ENCODE results near the gene KRT81. TPM values are rescaled to one million over a fixed set of nuclear protein-coding genes. Genes with fewer than 3 reads are reported as not detected.

KRT81 gene
- total and polyA plus RNA-seq, 2 of the 4 experiments (the other 2 are of a cell fraction), result under 0.01 to 0.05 TPM

DNA sequence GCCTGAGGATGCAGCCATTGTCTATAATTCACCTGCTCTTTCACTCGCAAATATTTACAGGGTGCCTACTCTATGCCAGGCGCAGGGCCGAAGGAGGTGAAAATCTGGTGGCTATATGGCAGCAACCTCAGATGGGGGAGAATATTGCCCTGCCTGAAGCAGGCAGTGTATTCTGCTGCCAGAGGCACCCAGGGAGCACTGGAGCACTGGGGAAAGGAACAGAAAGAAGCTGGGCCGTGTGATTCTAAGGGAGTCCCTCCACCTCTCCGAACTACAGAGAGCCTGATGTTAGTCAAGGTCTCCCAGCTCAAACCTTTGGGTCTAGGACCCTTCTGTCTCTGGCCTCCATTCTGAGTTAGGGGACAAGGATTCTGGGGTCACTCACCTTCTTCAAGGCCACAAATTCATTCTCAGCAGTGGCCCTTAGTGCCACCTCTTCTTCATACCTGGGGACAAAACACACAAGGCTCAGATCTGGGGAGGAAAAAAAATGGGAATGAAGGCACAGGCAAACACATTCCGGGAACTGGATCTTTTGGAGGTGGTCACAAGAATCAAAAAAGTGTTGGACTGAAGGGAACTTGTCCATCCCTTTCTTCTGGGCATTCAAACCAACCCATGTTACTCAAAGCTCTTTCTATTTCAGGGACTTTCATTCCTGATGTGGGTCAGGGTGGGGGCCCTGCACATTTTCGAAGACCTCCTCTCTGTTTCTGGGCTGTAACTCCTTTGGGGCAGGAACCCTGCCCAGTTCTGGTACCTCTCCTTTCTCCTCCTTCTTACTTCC is 36.2 kb downstream of the KRT81 start:
- Histone ChIP-seq H2BK120ac (ENCODE audit: low read depth, low read length) (no peak overlapping the region), H3K23ac (ENCODE audit: low read depth, low read length) (no peak overlapping the region), H4K5ac (ENCODE audit: low read depth, low read length) (no peak overlapping the region), H4K20me1 (ENCODE audit: insufficient read depth, low read length) (no peaks in the 10 kb centered on the region), H3K4me3 (ENCODE audit: insufficient read depth, low read depth, low read length) (no peak overlapping the region), H3K4ac (ENCODE audit: low read depth, low read length) (no peak overlapping the region; the same call in 1 of the 2 replicates), H3K27me3 (ENCODE audit: control insufficient read depth, insufficient read depth, low read length) (peaks cover 33% of the 10 kb centered on the region), H3K79me1 (ENCODE audit: low read depth in 1 of 2, low read length in 2 of 2) (no peaks in the 10 kb centered on the region), H2BK20ac (ENCODE audit: low read depth, low read length) (no peak overlapping the region), H3K27ac (ENCODE audit: insufficient read depth, low read length) (no peak overlapping the region), H3K4me1 (ENCODE audit: control insufficient read depth, insufficient read depth, low read length) (peaks cover 2% of the 10 kb centered on the region; the same call in 1 of the 2 replicates), H2AK5ac (ENCODE audit: low read depth, low read length) (no peak overlapping the region), H2BK15ac (ENCODE audit: low read depth, low read length) (no peak overlapping the region), H2AFZ (replicated peaks; ENCODE audit: low read length, poor library complexity) (no peak overlapping the region), H3K9me1 (ENCODE audit: insufficient read depth, low read length) (0 out of 2 replicates have a peak, but pooled peaks cover 4% of the 10 kb centered on the region), H3K14ac (replicated peaks; ENCODE audit: low read depth, low read length) (no peak overlapping the region), H3K18ac (ENCODE audit: low read depth, low read length) (no peak overlapping the region), H2BK5ac (ENCODE audit: low read depth, low read length, poor library complexity, severe bottlenecking) (no peak overlapping the region), H4K91ac (ENCODE audit: insufficient read depth, low read depth, low read length) (no peak overlapping the region), H3K56ac (ENCODE audit: extremely low read depth, insufficient read depth, low read length) (no peak overlapping the region), H2AK9ac (replicated peaks; ENCODE audit: low read depth, low read length, poor library complexity) (no peak overlapping the region), H3K4me2 (ENCODE audit: low read depth, low read length) (no peak overlapping the region), H3K36me3 (ENCODE audit: control insufficient read depth, insufficient read depth, low read length) (no peaks in the 10 kb centered on the region), H4K8ac (ENCODE audit: low read depth in 2 of 2, low read length in 2 of 2) (no peak overlapping the region), H3K9me3 (ENCODE audit: control insufficient read depth, insufficient read depth, low read length) (no peaks in the 10 kb centered on the region), H3K9ac (ENCODE audit: low read depth, low read length) (no peak overlapping the region)
- BruUV-seq (replicated peaks), result no TSS peak
- CTCF ChIA-PET, result no interaction called here
- POLR2A ChIA-PET (ENCODE audit: unreplicated experiment), result no interaction called here
- intact Hi-C loops (cut with micrococcal nuclease) (no loop called here), dilution Hi-C loops (cut with HindIII; ENCODE audit: low sequenced_read_pairs, unreplicated experiment) (no loop called here), in situ Hi-C loops (cut with MboI; ENCODE audit: low sequenced_read_pairs) (no loop called here)
- no peak for ATAC-seq (ENCODE audit: low read depth)
- no peak for DNase-seq
- TF ChIP-seq CHD1 (IDR thresholded peaks at IDR 0.05; ENCODE audit: low read depth, low read length) (no peak), RCOR1 (IDR thresholded peaks at IDR 0.05; ENCODE audit: insufficient replicate concordance, low read length) (no peak), NFE2L2 (IDR thresholded peaks at IDR 0.05; ENCODE audit: low read depth, low read length) (no peak), MAZ (IDR thresholded peaks at IDR 0.05; ENCODE audit: borderline replicate concordance, low read depth, low read length) (no peak), POLR2A (IDR thresholded peaks at IDR 0.05; ENCODE audit: low read depth, low read length) (no peak), FOS (IDR thresholded peaks at IDR 0.05; ENCODE audit: low read depth, low read length) (no peak), CEBPB (IDR thresholded peaks at IDR 0.05; ENCODE audit: low read depth, low read length) (no peak), MAFK (IDR thresholded peaks at IDR 0.05; ENCODE audit: low read depth, low read length) (no peak), MXI1 (IDR thresholded peaks at IDR 0.05; ENCODE audit: borderline replicate concordance, low read depth, low read length) (no peak), RFX5 (IDR thresholded peaks at IDR 0.05; ENCODE audit: low read depth, low read length) (no peak), RAD21 (IDR thresholded peaks at IDR 0.05; ENCODE audit: low read length) (no peak), BHLHE40 (IDR thresholded peaks at IDR 0.05; ENCODE audit: low read depth, low read length) (no peak), SMC3 (IDR thresholded peaks at IDR 0.05; ENCODE audit: low read depth, low read length) (no peak)
- TF ChIP-seq, protein P1, sequence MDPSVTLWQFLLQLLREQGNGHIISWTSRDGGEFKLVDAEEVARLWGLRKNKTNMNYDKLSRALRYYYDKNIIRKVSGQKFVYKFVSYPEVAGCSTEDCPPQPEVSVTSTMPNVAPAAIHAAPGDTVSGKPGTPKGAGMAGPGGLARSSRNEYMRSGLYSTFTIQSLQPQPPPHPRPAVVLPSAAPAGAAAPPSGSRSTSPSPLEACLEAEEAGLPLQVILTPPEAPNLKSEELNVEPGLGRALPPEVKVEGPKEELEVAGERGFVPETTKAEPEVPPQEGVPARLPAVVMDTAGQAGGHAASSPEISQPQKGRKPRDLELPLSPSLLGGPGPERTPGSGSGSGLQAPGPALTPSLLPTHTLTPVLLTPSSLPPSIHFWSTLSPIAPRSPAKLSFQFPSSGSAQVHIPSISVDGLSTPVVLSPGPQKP (IDR thresholded peaks at IDR 0.05; ENCODE audit: borderline replicate concordance, low read depth, low read length), result no peak
- TF ChIP-seq, protein P2, sequence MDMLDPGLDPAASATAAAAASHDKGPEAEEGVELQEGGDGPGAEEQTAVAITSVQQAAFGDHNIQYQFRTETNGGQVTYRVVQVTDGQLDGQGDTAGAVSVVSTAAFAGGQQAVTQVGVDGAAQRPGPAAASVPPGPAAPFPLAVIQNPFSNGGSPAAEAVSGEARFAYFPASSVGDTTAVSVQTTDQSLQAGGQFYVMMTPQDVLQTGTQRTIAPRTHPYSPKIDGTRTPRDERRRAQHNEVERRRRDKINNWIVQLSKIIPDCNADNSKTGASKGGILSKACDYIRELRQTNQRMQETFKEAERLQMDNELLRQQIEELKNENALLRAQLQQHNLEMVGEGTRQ (IDR thresholded peaks at IDR 0.05; ENCODE audit: low read depth, low read length), result no peak
- TF ChIP-seq, protein P3, sequence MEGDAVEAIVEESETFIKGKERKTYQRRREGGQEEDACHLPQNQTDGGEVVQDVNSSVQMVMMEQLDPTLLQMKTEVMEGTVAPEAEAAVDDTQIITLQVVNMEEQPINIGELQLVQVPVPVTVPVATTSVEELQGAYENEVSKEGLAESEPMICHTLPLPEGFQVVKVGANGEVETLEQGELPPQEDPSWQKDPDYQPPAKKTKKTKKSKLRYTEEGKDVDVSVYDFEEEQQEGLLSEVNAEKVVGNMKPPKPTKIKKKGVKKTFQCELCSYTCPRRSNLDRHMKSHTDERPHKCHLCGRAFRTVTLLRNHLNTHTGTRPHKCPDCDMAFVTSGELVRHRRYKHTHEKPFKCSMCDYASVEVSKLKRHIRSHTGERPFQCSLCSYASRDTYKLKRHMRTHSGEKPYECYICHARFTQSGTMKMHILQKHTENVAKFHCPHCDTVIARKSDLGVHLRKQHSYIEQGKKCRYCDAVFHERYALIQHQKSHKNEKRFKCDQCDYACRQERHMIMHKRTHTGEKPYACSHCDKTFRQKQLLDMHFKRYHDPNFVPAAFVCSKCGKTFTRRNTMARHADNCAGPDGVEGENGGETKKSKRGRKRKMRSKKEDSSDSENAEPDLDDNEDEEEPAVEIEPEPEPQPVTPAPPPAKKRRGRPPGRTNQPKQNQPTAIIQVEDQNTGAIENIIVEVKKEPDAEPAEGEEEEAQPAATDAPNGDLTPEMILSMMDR (conservative IDR thresholded peaks at IDR 0.05; ENCODE audit: low read depth, low read length), result no peak
- WGBS, 2 experiments (ENCODE audit: extremely low coverage in 2 of 2, insufficient read length in 1 of 2), result no CpG with 5 or more reads among the region's 7 CpGs

Data from IMR-90 (cell line).